ENCODE data around the gene GNG7. TPM values are rescaled to one million over a fixed set of nuclear protein-coding genes. Genes with fewer than 3 reads are reported as not detected.

Gene GNG7
- total and polyA plus RNA-seq, 2 donors (not counting 3 experiments of a cell fraction or from before 2014, with no cell fraction given): 0.29 to 0.84 TPM

DNA sequence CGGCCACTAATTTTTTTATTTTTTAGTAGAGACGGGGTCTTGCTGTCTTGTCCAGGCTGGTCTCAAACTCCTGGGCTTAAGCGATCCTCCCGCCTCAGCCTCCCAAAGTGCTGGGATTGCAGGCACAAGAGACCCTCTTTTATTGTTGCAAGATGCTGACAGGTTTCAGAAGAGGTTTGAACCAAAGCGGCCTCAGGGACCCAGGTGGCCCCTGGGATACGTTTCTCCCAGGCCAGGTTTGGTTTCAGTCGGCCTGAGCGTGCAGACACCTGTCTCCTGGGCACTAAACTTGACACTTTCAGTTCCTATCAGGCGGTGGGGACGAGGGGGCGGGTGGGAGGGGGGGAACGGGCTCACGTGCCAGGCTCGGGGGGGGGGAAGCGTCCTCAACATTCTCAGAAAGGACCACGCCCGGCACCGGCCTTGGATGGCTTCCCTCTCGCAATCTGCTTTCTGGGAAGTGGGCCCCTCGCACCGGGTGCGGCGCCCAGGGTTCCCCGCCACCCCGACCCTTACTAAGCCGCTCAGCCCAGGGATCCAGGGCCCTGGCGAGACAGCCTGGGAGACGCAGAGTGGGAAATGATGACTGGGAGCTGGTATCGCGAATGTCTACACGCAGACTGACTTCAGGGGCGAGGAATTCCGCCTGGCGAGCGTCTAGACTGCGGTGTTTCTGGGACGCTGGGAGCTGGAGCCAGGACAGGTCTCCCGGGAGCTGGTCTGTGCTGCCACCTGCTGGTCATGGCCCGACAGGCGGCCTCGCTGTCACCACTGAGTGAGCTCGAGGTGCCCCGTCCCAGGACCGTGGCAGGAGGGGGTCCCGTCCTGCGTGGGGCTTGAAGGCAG lies 91.6 kb downstream of the GNG7 start:
- Histone ChIP-seq H4K20me1 (replicated peaks; ENCODE audit: control insufficient read depth, extremely low read depth, insufficient read depth, low read length) (no peaks in the 10 kb centered on the region), H3K4me2 (ENCODE audit: insufficient read depth, low read length) (no peak overlapping the region), H3K9ac (replicated peaks; ENCODE audit: extremely low read depth, insufficient read depth, low read length) (peak overlapping the region; percentile 48), H3K9me3 (replicated peaks; ENCODE audit: control insufficient read depth, insufficient read depth, low read length) (no peaks in the 10 kb centered on the region), H3K36me3 (ENCODE audit: control insufficient read depth in 2 of 2, extremely low read depth in 1 of 2, insufficient read depth in 2 of 2, low read length in 2 of 2) (no peaks in the 10 kb centered on the region), H3K79me2 (ENCODE audit: control insufficient read depth, insufficient read depth, low read length) (no peaks in the 10 kb centered on the region), H3K4me1 (ENCODE audit: control insufficient read depth, extremely low read depth, insufficient read depth, low read length) (peaks cover under 1% of the 10 kb centered on the region), H3K9me1 (replicated peaks; ENCODE audit: control insufficient read depth, extremely low read depth, insufficient read depth, low read length) (no peaks in the 10 kb centered on the region), H3K4me3 (replicated peaks in 1 of 3; ENCODE audit: insufficient read depth in 1 of 3, low read depth in 1 of 3, low read length in 3 of 3) (peak overlapping the region in 1 of 3 experiments; percentile 9), H3K27ac (ENCODE audit: insufficient read depth, low read depth, low read length) (peak overlapping the region; percentile 62), H2AFZ (ENCODE audit: low read depth, low read length) (peak overlapping the region; percentile 74), H3K27me3 (ENCODE audit: control insufficient read depth in 2 of 2, insufficient read depth in 2 of 2, low read length in 2 of 2) (no peaks in the 10 kb centered on the region)
- dilution Hi-C loops (cut with MboI; ENCODE audit: extremely low pct_ligation_motif_present, low sequenced_read_pairs): no loop called here
- DNase-seq (ENCODE audit: low read depth, low spot score) (peak; percentile 85), FAIRE-seq (peak; percentile 97)
- ChIA-PET POLR2A (interaction anchor here (0.7 to 2.5 kb wide), 7 partner anchors 26 to 148 kb away, joined by 3 to 81 read pairs (median 6); partner anchors contain the start of gene GADD45B), CTCF (interaction anchor here (0.7 to 6.4 kb wide), 47 partner anchors 8 to 459 kb away, joined by 3 to 209 read pairs (median 5); partner anchors contain the start of genes AP3D1, GADD45B, LMNB2 and TIMM13)
- TF ChIP-seq FOS (IDR thresholded peaks at IDR 0.05; ENCODE audit: borderline replicate concordance, insufficient read depth, low read length): peak; percentile 41
- no peak for TF ChIP-seq EZH2 (IDR thresholded peaks at IDR 0.05; ENCODE audit: borderline replicate concordance, low read depth, low read length, severe bottlenecking)
- TF ChIP-seq POLR2AphosphoS5 (IDR thresholded peaks at IDR 0.05; ENCODE audit: insufficient read depth, low read depth, low read length): peak; percentile 75
- TF ChIP-seq, protein P1, sequence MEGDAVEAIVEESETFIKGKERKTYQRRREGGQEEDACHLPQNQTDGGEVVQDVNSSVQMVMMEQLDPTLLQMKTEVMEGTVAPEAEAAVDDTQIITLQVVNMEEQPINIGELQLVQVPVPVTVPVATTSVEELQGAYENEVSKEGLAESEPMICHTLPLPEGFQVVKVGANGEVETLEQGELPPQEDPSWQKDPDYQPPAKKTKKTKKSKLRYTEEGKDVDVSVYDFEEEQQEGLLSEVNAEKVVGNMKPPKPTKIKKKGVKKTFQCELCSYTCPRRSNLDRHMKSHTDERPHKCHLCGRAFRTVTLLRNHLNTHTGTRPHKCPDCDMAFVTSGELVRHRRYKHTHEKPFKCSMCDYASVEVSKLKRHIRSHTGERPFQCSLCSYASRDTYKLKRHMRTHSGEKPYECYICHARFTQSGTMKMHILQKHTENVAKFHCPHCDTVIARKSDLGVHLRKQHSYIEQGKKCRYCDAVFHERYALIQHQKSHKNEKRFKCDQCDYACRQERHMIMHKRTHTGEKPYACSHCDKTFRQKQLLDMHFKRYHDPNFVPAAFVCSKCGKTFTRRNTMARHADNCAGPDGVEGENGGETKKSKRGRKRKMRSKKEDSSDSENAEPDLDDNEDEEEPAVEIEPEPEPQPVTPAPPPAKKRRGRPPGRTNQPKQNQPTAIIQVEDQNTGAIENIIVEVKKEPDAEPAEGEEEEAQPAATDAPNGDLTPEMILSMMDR (IDR thresholded peaks at IDR 0.05; ENCODE audit: extremely low read depth in 1 of 2, insufficient read depth in 1 of 2, low read depth in 1 of 2, low read length in 2 of 2): peak; percentile 96 to 98
- intact Hi-C loops (cut with micrococcal nuclease): loop anchor here (1.0 to 10.0 kb wide), 7 partner anchors 26 to 339 kb away; no protein-coding TSS in a partner anchor
- no TSS peak for BruUV-seq (replicated peaks)

All from endothelial cell of umbilical vein (primary cell).